Stimulated activated naive CD4-positive, alpha-beta T cell (primary cell): ENCODE data around the gene DOK7.
"Not testable (repeated sequence)": the region's sequence is repeated elsewhere in the genome, so short reads cannot be mapped to it uniquely, and the experiment has no call there.

Source experiments
- DNase-seq, 6 experiments: peaks; one replicate each; lab custom pipeline; 2025; lab: John Stamatoyannopoulos, UW

The DOK7 gene

DNA sequence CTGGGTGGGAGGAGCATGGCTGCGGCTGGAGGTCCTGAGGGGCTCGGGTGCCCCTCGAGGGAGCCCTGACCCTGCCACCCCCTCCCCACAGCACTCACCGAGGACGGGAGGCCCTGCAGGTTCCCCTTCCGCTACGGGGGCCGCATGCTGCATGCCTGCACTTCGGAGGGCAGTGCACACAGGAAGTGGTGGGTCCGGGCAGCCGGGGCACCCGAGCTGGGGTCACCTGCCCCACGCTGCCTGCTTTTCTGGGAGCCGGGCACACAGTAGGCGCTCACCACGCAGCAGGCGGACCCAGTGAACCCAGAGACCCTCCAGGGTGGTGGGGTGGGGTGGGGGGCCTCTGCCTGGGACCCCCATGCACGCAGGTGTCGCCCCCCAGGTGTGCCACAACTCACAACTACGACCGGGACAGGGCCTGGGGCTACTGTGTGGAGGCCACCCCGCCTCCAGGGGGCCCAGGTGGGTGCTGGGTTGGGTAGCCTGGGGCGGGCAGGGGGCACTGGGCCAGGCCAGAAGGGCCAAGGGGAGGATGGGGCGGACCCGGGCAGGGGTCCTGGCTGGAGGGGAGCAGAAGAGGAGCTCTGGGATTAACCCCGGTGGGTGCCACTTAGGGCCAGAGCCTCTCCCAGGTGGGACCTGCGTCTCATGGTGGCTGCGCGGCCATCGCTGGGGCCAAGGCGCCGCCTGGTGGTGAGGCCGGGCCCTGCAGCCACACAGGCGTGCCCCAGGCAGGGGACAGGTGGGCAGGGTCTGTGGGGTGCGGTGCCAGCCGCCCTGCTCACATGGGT lies 20.0 kb upstream of the DOK7 start:
- peak; percentile 16 to 80 (median 54) for DNase-seq

DNA sequence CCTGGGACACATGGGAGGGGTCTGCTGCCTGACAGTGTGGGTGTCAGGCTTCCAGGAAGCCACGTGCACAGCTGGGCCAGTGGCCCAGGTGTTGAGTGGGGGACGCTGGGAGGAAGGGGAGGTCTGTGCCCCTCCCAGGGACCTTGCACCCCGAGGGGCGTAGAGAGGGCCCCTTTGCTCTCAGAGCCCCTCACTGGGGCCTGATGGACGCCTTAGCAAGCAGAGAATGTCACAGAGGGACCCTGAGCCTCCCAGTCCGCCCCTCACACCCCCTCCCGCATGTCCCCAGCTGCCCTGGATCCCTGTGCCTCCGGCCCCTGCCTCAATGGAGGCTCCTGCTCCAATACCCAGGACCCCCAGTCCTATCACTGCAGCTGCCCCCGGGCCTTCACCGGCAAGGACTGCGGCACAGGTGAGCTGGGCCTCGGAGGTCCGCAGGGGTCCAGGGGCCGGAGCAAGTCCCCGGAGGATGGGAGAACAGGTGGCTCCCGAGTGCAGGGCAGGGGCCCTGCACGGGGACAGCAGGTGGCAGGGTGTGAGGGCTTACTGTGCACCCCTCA lies 19.3 kb upstream of the DOK7 start:
- no peak for DNase-seq

GRCh38 chr4:3444351-3445110 lies 18.6 kb upstream of the DOK7 start:
- no peak for DNase-seq

DNA sequence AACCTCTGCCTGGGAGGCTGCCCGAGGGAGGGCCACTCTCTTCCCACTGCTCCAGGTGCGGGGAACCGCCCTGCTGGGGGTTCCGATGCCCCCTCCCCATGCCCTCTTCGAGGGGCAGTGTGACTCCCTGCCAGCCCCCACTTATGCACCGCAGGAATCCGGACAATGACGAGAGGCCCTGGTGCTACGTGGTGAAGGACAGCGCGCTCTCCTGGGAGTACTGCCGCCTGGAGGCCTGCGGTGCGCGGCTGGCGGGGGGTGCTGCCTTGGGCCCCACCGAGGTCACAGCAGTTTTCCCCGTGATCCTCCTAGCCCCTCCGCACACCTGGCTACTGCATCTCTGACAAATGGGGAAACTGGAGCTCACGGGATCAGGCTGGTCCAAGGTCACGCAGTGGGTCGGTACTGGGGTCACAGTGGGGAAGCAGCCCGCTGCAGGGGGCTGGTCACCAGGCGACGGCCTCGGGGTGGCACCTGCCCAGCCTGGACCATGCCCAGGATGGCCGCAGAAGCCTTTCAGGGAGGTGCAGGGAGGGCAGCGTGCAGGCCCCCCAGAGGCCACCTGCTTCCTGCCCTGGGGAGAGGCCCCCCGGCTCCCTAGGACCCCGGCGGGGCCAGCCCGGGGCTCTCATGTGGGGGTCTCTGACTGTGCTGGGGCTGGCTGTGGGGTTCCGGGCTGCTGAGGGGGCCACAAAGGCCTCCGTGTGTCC lies 17.8 kb upstream of the DOK7 start:
- no peak for DNase-seq

DNA sequence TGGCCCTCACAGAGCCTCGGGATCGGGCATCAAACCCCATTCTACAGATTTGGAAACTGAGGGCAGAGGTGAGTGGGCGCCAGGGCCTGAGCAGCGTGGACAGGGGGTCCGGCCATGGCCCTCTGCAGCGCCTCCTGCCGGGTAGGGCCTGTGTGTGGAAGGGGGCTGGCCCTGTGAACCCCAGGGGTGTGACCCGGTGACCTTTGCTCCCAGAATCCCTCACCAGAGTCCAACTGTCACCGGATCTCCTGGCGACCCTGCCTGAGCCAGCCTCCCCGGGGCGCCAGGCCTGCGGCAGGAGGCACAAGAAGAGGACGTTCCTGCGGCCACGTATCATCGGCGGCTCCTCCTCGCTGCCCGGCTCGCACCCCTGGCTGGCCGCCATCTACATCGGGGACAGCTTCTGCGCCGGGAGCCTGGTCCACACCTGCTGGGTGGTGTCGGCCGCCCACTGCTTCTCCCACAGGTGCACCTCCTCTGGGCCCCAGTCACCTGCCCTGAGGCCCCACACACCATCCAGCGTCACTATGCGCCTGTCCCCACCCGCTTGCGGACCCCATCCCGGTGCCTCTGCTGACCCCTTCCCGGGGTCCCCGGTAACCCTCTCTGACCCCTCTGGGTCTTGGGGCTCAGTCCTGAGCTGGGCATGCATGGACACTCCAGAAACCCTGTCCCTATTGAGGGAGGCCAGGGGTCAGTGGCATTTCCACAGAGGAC lies 17.1 kb upstream of the DOK7 start:
- DNase-seq, result no peak

DNA sequence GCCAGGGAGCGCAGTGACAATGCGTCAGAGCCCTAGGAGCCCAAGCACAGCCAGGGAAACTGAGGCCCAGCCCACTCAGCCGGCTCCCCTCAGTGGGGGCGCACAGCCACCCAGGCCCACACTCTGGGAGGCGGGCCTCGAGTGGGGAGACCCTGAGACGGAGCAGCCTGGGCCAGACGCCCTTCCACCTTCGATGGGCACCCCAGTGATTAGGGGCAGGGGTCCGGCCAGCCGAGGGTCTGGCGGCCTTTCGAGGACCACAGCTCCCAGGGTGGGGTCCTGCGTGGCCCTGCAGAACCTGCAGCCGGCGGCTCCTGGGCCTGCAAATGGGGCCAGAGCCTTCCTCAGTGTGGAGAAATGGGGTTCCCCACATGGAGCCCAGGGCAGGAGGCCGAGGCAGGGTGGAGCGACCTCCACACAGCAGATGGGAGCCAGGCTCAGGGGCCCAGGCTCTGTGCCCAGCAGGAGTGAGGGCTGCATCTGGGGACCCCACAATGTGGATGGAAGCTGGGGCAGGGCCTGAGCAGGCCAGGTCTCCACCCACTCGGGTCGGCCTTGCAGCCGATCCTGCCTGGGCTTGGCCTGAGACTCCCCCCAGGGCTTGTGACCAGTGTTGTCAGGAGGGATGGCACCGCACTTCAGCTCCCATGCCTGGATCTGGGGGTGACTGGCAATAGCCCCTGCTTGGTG lies 16.3 kb upstream of the DOK7 start:
- DNase-seq, result no peak

GRCh38 chr4:3447431-3448395 lies 15.4 kb upstream of the DOK7 start:
- DNase-seq, result no peak

DNA sequence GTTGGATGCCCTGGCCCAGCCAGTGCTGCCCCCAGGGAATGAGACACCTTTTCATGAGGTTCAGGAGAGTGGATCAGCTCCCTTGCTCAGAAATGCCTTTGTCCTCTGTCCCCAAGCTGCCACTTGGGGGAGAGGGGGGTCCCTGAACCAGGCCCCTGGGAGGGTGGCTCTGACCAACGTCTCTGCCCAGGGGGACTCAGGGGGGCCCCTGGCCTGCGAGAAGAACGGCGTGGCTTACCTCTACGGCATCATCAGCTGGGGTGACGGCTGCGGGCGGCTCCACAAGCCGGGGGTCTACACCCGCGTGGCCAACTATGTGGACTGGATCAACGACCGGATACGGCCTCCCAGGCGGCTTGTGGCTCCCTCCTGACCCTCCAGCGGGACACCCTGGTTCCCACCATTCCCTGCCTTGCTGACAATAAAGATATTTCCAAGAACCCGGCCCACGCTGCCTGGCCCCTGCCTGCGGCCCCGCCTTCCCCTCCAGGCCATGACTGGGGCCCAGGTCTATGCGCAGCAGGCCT lies 14.0 kb upstream of the DOK7 start:
- no peak for DNase-seq

DNA sequence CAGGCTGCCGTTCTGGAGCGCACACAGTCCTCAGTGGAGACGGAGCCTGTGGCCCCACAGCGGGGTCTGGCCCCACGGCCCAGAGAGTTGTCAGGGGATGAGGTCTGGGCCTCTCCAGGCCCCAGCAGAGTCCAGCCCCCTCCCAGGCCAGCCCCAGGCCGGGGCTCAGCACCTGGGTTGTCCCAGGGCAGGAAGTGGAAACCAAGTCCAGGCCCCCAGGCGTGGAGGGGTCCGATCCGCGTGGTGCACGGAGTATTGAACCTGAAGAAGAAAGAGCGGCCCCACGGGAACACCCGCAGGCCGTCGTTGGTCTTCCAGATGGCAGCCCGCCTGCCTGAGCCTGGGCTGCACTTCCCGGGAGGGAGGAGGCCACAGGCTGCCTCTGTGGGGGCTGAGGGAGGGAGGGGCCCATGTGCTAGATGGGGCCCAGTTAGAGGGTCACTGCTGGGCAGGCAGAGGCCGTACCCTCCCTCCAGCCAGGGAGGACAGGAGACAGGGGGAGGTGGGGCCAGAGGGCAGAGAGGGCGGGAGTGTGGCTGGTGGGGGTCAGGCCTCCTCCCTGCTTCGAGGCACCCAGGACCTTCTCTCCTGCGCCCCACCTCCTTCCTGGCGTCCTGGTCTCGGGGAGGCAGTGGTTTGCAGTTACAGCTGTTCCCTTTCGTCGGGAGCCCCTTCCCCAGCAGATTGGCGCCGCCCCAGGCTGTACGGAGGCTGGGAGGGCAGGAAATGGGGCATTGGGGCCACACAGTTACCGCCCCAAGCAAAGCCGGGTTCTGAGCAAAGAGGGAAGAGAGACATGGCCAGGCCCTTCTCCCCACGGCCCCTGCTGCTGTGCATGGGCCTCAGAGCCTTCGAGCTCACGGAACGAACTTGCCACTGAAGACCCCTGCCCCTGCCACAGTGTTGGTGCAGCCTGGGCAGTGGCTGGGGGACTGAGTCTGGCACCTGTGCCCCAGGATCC lies 13.3 kb upstream of the DOK7 start:
- DNase-seq, result no peak

GRCh38 chr4:3450643-3451042 lies 12.5 kb upstream of the DOK7 start:
- DNase-seq, result no peak

DNA sequence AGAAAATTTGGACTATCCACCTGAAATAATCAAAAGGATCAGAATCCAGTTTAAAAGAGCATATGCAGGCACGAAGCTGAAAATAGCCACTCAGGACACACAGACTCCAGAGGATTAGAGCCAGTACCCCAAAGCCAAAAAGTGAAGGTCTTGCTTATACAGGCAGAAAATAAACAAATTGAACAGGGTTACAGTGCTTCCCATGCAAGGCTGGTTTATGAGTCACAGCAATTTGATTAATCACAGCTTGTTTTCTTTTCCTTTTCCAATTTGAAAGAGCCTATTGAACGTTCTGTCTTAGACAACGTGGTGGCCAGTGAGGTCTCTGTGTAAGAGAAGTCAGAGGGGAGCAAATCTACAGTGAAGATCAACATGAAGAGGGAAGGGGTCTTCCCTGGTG lies 11.2 kb upstream of the DOK7 start:
- no peak for DNase-seq

GRCh38 chr4:3452376-3452775 lies 10.7 kb upstream of the DOK7 start:
- DNase-seq, result no peak

DNA sequence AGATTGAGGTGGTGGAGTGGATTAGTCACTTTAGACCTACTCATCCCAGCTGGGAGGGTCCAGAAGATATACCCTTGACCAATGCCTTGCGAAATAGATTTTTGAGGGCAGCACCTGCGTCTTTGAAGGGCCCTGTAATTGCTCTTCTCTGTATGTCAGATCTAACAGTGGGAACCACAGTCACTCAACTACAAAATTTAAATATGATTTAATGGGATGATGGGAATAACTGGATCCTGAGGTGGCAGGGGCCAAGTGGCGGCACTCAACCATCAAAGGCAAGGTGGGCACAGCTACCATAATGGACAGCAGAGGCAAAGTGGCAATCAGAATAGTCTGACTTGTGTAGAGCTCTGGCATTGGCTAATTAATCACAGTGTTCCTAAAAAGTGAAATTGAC lies 7.5 kb upstream of the DOK7 start:
- not testable (repeated sequence) for DNase-seq

DNA sequence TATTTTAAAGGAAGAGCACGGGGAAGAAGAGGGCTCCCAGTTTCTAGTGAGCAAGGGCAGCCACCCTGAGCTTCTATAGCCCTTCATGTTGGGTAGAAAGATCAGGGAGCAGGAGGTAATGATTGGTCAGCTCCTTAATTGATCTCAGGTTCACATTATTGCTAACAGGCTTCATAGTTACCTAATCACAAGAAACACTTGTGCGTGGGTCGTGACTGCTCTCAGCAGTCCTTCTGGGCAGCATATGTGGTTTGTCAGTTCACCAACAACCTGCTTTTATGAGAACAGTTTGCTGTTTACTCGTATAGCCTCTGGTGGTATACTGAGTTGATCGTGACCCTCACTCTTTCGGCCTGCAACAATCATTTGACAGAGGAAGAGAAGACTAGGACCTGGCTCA lies 4.7 kb upstream of the DOK7 start:
- DNase-seq, result no peak

- DNase-seq, result not testable (repeated sequence)
Observed at GRCh38 chr4:3459156-3459555, 4.0 kb upstream of the DOK7 start.

DNA sequence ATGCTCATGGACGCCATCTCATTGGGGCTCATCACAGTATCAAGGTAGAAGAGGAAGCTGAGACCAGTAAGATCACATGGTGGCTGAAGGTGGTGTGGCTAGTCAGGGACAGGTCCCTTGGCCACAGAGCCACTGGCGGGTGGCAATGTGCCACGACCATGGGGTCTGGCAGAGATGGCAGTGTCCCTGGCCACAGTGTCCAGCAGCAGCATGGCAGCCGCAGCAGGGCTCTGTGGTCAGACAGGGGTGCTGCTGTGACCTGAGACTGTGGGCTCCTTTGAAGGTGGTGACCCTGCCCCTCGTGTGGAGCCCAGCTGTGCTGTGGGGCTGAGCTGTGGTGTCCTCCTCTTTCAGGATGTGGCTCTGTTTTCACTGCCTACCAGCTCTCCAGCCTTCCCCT lies 2.2 kb upstream of the DOK7 start:
- DNase-seq, result no peak

DNA sequence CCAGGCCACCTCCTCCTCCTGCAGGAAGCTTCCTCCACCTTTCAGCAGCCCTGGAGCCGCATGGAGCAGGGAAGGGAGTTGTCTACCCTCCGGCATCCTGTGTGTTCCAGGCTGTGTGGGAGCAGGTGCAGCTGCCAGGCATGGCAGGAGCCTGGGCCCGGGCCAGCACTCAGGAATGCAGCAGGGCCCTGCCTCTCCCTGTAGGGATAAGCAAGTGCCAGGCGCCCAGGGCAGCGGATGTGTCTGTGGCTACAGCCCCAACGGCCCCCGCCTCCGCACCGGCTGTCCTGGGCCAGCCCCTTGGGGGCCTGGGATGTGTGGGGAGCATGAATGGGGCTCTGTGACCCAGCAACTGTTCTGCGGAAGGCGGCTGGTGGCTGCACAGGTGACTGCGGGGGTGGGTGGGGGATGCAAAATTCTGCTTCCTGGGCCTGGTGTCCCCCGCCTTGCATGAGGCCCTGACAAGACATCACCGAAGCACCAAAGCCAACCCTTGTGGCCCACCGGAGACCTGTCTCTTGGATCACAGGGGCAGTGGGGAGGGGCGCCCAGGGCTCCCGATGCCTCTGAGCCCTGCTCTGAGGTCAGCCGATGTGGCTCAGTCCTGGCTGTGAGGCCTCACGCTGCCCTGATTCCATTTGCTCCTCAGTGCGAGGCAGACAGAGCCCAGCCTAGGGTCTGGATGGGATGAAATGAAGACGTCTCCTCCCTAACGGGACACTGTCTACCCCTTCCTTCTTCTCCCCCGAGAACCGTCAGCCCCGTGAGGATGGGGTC lies 1.4 kb upstream of the DOK7 start:
- no peak for DNase-seq

DNA sequence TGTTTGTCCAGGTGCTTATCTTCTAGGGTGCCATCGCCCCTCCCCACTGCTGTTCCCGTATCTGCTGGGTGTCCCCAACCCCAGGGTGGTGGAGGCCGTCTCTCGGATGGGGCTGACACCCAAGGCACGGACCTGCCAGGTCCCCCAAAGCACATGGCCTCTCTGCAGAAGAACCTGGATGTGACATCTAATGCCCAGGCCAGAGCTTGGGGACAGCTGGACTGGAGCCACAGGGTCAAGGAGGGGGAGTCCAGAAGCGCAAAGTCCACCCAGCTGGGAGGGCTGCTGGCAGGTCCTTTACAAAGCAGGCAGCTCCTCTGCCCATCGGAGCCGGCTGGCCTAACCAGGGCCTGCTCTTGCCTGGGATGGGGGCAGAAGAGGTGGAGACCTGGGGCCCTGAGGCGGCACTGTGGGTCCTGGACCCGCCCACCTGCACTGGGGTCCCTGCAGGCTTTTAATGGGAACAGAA lies 751 bp upstream of the DOK7 start:
- no peak for DNase-seq
